ENCODE data around the gene DPF3.

The DPF3 gene

GRCh38 chr14:72636871-72637270 is 257.0 kb downstream of the DPF3 start:
- no peak for DNase-seq

GRCh38 chr14:72636094-72636493 is 257.8 kb downstream of the DPF3 start:
- DNase-seq: no peak

GRCh38 chr14:72634691-72635616 is 258.9 kb downstream of the DPF3 start:
- DNase-seq: no peak

- no peak for DNase-seq
Observed at GRCh38 chr14:72633551-72633950, 260.4 kb downstream of the DPF3 start.

GRCh38 chr14:72632727-72633126 is 261.2 kb downstream of the DPF3 start:
- DNase-seq: no peak

- no peak for DNase-seq
Observed at GRCh38 chr14:72631401-72631800, 262.5 kb downstream of the DPF3 start.

GRCh38 chr14:72630374-72630773 is 263.5 kb downstream of the DPF3 start:
- DNase-seq: no peak

- DNase-seq: no peak
Observed at GRCh38 chr14:72629534-72629933, 264.4 kb downstream of the DPF3 start.

GRCh38 chr14:72625689-72626088 is 268.2 kb downstream of the DPF3 start:
- DNase-seq: no peak

GRCh38 chr14:72621387-72622065 is 272.4 kb downstream of the DPF3 start:
- no peak for DNase-seq

- DNase-seq: no peak
Observed at GRCh38 chr14:72619881-72620280, 274.0 kb downstream of the DPF3 start.

GRCh38 chr14:72619111-72619571 is 274.8 kb downstream of the DPF3 start:
- DNase-seq: no peak

GRCh38 chr14:72618424-72618823 is 275.5 kb downstream of the DPF3 start:
- no peak for DNase-seq

GRCh38 chr14:72617391-72618031 is 276.4 kb downstream of the DPF3 start:
- no peak for DNase-seq

GRCh38 chr14:72616811-72617210 is 277.1 kb downstream of the DPF3 start:
- DNase-seq: no peak

GRCh38 chr14:72616294-72616693 is 277.6 kb downstream of the DPF3 start:
- DNase-seq: no peak

GRCh38 chr14:72615451-72616121 is 278.3 kb downstream of the DPF3 start:
- no peak for DNase-seq

- no peak for DNase-seq
Observed at GRCh38 chr14:72614891-72615415, 278.9 kb downstream of the DPF3 start.

GRCh38 chr14:72614365-72614764 is 279.5 kb downstream of the DPF3 start:
- no peak for DNase-seq

GRCh38 chr14:72613975-72614319 is 280.0 kb downstream of the DPF3 start:
- DNase-seq: no peak

- DNase-seq: no peak
Observed at GRCh38 chr14:72613231-72613974, 280.5 kb downstream of the DPF3 start.

- DNase-seq: no peak
Observed at GRCh38 chr14:72612041-72612440, 281.9 kb downstream of the DPF3 start.
